GM12873 (cell line): Measurements from ENCODE around the gene BEST1.

Source experiments
- TF ChIP-seq, protein P1 (sequence below): IDR thresholded peaks from 2 replicates; pipeline ENCODE4 v1.5.1; 2012; ENCODE audit warnings: low read depth, mild to moderate bottlenecking, moderate library complexity, low read length, control low read depth; ENCODE audit not compliant: insufficient read depth; ENCODE audit errors: missing control alignments

BEST1 gene

GRCh38 chr11:61963016-61963281, 12.8 kb downstream of the BEST1 start:
- TF ChIP-seq, protein P1, sequence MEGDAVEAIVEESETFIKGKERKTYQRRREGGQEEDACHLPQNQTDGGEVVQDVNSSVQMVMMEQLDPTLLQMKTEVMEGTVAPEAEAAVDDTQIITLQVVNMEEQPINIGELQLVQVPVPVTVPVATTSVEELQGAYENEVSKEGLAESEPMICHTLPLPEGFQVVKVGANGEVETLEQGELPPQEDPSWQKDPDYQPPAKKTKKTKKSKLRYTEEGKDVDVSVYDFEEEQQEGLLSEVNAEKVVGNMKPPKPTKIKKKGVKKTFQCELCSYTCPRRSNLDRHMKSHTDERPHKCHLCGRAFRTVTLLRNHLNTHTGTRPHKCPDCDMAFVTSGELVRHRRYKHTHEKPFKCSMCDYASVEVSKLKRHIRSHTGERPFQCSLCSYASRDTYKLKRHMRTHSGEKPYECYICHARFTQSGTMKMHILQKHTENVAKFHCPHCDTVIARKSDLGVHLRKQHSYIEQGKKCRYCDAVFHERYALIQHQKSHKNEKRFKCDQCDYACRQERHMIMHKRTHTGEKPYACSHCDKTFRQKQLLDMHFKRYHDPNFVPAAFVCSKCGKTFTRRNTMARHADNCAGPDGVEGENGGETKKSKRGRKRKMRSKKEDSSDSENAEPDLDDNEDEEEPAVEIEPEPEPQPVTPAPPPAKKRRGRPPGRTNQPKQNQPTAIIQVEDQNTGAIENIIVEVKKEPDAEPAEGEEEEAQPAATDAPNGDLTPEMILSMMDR = no peak

- TF ChIP-seq, protein P1 = no peak
Observed at GRCh38 chr11:61963282-61964057, 13.3 kb downstream of the BEST1 start.

- TF ChIP-seq, protein P1 = no peak
Observed at GRCh38 chr11:61964058-61964665, 14.0 kb downstream of the BEST1 start.

GRCh38 chr11:61966734-61967115, 16.6 kb downstream of the BEST1 start:
- TF ChIP-seq, protein P1 = no peak

- TF ChIP-seq, protein P1 = no peak
Observed at GRCh38 chr11:61967116-61967923, 17.2 kb downstream of the BEST1 start, which contains the start of gene FTH1. FTH1 (minus strand) TSS chr11:61967634; CDS start chr11:61967425, 209 bp downstream.

GRCh38 chr11:61967924-61968757, 18.0 kb downstream of the BEST1 start:
- TF ChIP-seq, protein P1 = no peak
